GM12878 (cell line): ENCODE data around the gene PSMC3IP. TPM values are rescaled to one million over a fixed set of nuclear protein-coding genes. Genes with fewer than 3 reads are reported as not detected.

Source experiments
- CREB1 ChIP-seq: IDR thresholded peaks from 2 replicates; pipeline ENCODE4 v1.6.1; 2012; ENCODE audit warnings: low read depth, mild to moderate bottlenecking, inconsistent platforms
- HDAC6 ChIP-seq: fragments of 200-600 bp; sonication (generic); IDR thresholded peaks from one replicate; pipeline ENCODE4 v1.8.0; 2017; ENCODE audit warnings: antibody characterized with exemption; ENCODE audit not compliant: unreplicated experiment
- KAT2A ChIP-seq: conservative IDR thresholded peaks from 2 replicates; pipeline ENCODE4 v1.6.1; 2011; ENCODE audit warnings: low read depth, low read length; ENCODE audit not compliant: control insufficient read depth
- KDM1A ChIP-seq: fragments of 200-600 bp; sonication (generic); IDR thresholded peaks from 2 replicates; pipeline ENCODE4 v1.6.1; 2016; ENCODE audit warnings: borderline replicate concordance
- NFIC ChIP-seq: IDR thresholded peaks from 2 replicates; pipeline ENCODE4 v1.6.1; 2012; ENCODE audit warnings: low read depth, mild to moderate bottlenecking, inconsistent platforms, low read length, moderate library complexity
- PAX5 ChIP-seq: IDR thresholded peaks from 2 replicates; pipeline ENCODE4 v1.6.1; 2011; ENCODE audit warnings: low read depth, low read length, borderline replicate concordance
- PAX8 ChIP-seq: fragments of 450-650 bp; IDR thresholded peaks from 2 replicates; pipeline ENCODE4 v1.6.1; 2017; ENCODE audit warnings: mild to moderate bottlenecking, moderate library complexity
- PKNOX1 ChIP-seq: fragments of 450-650 bp; IDR thresholded peaks from 2 replicates; pipeline ENCODE4 v1.6.1; 2016; ENCODE audit warnings: mild to moderate bottlenecking
- RAD51 ChIP-seq: fragments of 450-650 bp; IDR thresholded peaks from 2 replicates; pipeline ENCODE4 v1.6.1; 2016; ENCODE audit warnings: moderate library complexity, mild to moderate bottlenecking, inconsistent platforms
- RCOR1 ChIP-seq: conservative IDR thresholded peaks from 2 replicates; pipeline ENCODE4 v1.6.1; 2012; ENCODE audit warnings: low read depth, low read length, improper control_type of control experiment
- RELA ChIP-seq: fragments of 450-650 bp; IDR thresholded peaks from 2 replicates; pipeline ENCODE4 v1.8.0; 2014; ENCODE audit warnings: borderline replicate concordance; ENCODE audit not compliant: partially characterized antibody
- REST ChIP-seq: IDR thresholded peaks from 2 replicates; pipeline ENCODE4 v1.6.1; 2012; ENCODE audit warnings: mild to moderate bottlenecking, low read depth, low read length
- RUNX3 ChIP-seq: IDR thresholded peaks from 2 replicates; pipeline ENCODE4 v1.6.1; 2012; ENCODE audit warnings: low read length, inconsistent platforms
- SMARCA5 ChIP-seq: fragments of 450-650 bp; IDR thresholded peaks from 2 replicates; pipeline ENCODE4 v1.6.1; 2017; ENCODE audit warnings: mild to moderate bottlenecking
- SREBF2 ChIP-seq: IDR thresholded peaks from 2 replicates; pipeline ENCODE4 v1.6.1; 2012; ENCODE audit warnings: mild to moderate bottlenecking, low read length
- TCF12 ChIP-seq: IDR thresholded peaks from 2 replicates; pipeline ENCODE4 v1.6.1; 2011; ENCODE audit warnings: low read depth, mild to moderate bottlenecking, low read length
- USF2 ChIP-seq: IDR thresholded peaks from 2 replicates; pipeline ENCODE4 v1.6.1; 2011; ENCODE audit warnings: low read depth, low read length, improper control_type of control experiment, borderline replicate concordance
- ZZZ3 ChIP-seq: IDR thresholded peaks from 2 replicates; pipeline ENCODE4 v1.6.1; 2011; ENCODE audit warnings: low read depth; ENCODE audit not compliant: control insufficient read depth, insufficient read length
- polyA plus RNA-seq, 11 experiments: library from polyadenylated mRNA; depleted of rRNA in 4 of 11; unstranded in 6 of 11; stranded (reverse) in 5 of 11; fragments of >200 nt; fragmentation: Nextera tagmentation in 4 of 11; fragmentation: Illumina TruSeq in 1 of 11; extraction: Ambion mirVana in 4 of 11; extraction: Trizol in 1 of 11; gene quantifications; 1 replicate in 1 of 11; 2 replicates in 10 of 11; pipeline versions ENCODE4 v1.2.1 to v1.2.3, GENCODE V29; 2011 to 2016; ENCODE audit warnings: inconsistent platforms in 2 of 11, missing spikeins in 2 of 11, low read depth in 1 of 11
- total RNA-seq, 4 experiments: library from RNA; depleted of rRNA in 3 of 4; stranded (reverse); fragments of >200 nt in 3 of 4; fragmentation: Illumina TruSeq in 1 of 4; extraction: Trizol in 1 of 4; gene quantifications; 2 replicates each; pipeline versions ENCODE4 v1.2.1 to v1.2.3, GENCODE V29; 2013 to 2021
- TF ChIP-seq, protein P1 (sequence below): IDR thresholded peaks from 2 replicates; pipeline ENCODE4 v1.6.1; 2011; ENCODE audit warnings: borderline replicate concordance, low read depth, mild to moderate bottlenecking, moderate library complexity, mixed read lengths, low read length; ENCODE audit not compliant: insufficient read depth; ENCODE audit errors: extremely low read length
- TF ChIP-seq, protein P2 (sequence below): IDR thresholded peaks from 2 replicates; pipeline ENCODE4 v1.6.1; 2012; ENCODE audit warnings: low read depth, low read length, improper control_type of control experiment

Gene PSMC3IP
- total and polyA plus RNA-seq, 10 of the 15 experiments (the other 5 are each of a cell fraction or from before 2014, with no cell fraction given): 6.8 to 34.5 (median 17.7) TPM

- TF ChIP-seq, protein P1, sequence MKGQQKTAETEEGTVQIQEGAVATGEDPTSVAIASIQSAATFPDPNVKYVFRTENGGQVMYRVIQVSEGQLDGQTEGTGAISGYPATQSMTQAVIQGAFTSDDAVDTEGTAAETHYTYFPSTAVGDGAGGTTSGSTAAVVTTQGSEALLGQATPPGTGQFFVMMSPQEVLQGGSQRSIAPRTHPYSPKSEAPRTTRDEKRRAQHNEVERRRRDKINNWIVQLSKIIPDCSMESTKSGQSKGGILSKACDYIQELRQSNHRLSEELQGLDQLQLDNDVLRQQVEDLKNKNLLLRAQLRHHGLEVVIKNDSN: peak; percentile 99
- TF ChIP-seq HDAC6: no peak
- no peak for TF ChIP-seq NFIC
- 0 out of 2 replicates have a peak, but pooled peaks have one; percentile 4 for TF ChIP-seq TCF12
- peak; percentile 86 for TF ChIP-seq PAX5
- no peak for TF ChIP-seq KAT2A
- TF ChIP-seq ZZZ3: no peak
- TF ChIP-seq REST: no peak
- no peak for TF ChIP-seq KDM1A
- TF ChIP-seq PAX8: no peak
- TF ChIP-seq RELA: peak; percentile 37
- 0 out of 2 replicates have a peak, but pooled peaks have one; percentile 24 for TF ChIP-seq SMARCA5
- TF ChIP-seq RCOR1: no peak
- peak; percentile 95 for TF ChIP-seq USF2
- peak; percentile 91 for TF ChIP-seq RAD51
- no peak for TF ChIP-seq SREBF2
- peak; percentile 22; the same call in 1 of the 2 replicates for TF ChIP-seq CREB1
- TF ChIP-seq RUNX3: peak; percentile 35; the same call in 1 of the 2 replicates
- TF ChIP-seq, protein P2, sequence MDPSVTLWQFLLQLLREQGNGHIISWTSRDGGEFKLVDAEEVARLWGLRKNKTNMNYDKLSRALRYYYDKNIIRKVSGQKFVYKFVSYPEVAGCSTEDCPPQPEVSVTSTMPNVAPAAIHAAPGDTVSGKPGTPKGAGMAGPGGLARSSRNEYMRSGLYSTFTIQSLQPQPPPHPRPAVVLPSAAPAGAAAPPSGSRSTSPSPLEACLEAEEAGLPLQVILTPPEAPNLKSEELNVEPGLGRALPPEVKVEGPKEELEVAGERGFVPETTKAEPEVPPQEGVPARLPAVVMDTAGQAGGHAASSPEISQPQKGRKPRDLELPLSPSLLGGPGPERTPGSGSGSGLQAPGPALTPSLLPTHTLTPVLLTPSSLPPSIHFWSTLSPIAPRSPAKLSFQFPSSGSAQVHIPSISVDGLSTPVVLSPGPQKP: peak; percentile 81
- TF ChIP-seq PKNOX1: peak; percentile 13; the same call in 1 of the 2 replicates
Measured at GRCh38 chr17:42566883-42567573, 10.5 kb downstream of the PSMC3IP start, which contains the start of gene MLX (continued).
